ENCODE results near the gene ANKRD6. TPM values are rescaled to one million over a fixed set of nuclear protein-coding genes. Genes with fewer than 3 reads are reported as not detected.

Gene ANKRD6
- total RNA-seq, 5 donors from 2014 or later (not counting 1 experiment from before 2014, with no cell fraction given) = 3.0 to 8.4 (median 5.3) TPM

GRCh38 chr6:89492025-89492640 lies 59.2 kb downstream of the ANKRD6 start:
- Mint-ChIP-seq H3K27me3 (no peaks in the 10 kb centered on the region), H3K4me3 (no peak overlapping the region), H3K9me3 (no peaks in the 10 kb centered on the region), H3K27ac (no peak overlapping the region), H3K4me1 (no peaks in the 10 kb centered on the region), H3K36me3 (no peaks in the 10 kb centered on the region)
- ChIA-PET POLR2A (no interaction called here), CTCF (no interaction called here)
- Histone ChIP-seq H3K27ac (ENCODE audit: low read length) (no peak overlapping the region), H3K9me3 (no peaks in the 10 kb centered on the region), H3K36me3 (ENCODE audit: control insufficient read depth in 2 of 2, extremely low read depth in 1 of 2, insufficient read depth in 1 of 2, low read length in 1 of 2) (no peaks in the 10 kb centered on the region), H3K27me3 (replicated peaks in 1 of 2; ENCODE audit: control insufficient read depth in 2 of 2, extremely low read depth in 1 of 2, insufficient read depth in 2 of 2, low read length in 1 of 2) (peaks cover 0 to 5% of the 10 kb centered on the region in 2 experiments), H3K4me3 (ENCODE audit: control insufficient read depth in 1 of 2, extremely low read depth in 1 of 2, low read length in 1 of 2) (no peak overlapping the region), H3K4me1 (ENCODE audit: control insufficient read depth in 1 of 2, extremely low read depth in 1 of 2, insufficient read depth in 2 of 2, low read length in 2 of 2) (no peaks in the 10 kb centered on the region)
- no peak for DNase-seq
- ATAC-seq (replicated peaks in 1 of 4) = no peak
- WGBS (ENCODE audit: insufficient coverage) = 90% methylated on average over 4 of the region's 7 CpGs

- DNase-seq = peak in 1 of 35 experiments; percentile 2
- Mint-ChIP-seq H3K27ac (no peak overlapping the region), H3K27me3 (no peaks in the 10 kb centered on the region), H3K4me3 (no peak overlapping the region), H3K9me3 (no peaks in the 10 kb centered on the region), H3K4me1 (no peaks in the 10 kb centered on the region), H3K36me3 (peaks cover 5% of the 10 kb centered on the region)
- Histone ChIP-seq H3K9me3 (no peaks in the 10 kb centered on the region), H3K4me1 (ENCODE audit: control insufficient read depth in 1 of 2, extremely low read depth in 1 of 2, insufficient read depth in 2 of 2, low read length in 2 of 2) (no peaks in the 10 kb centered on the region), H3K27me3 (replicated peaks in 1 of 2; ENCODE audit: control insufficient read depth in 2 of 2, extremely low read depth in 1 of 2, insufficient read depth in 2 of 2, low read length in 1 of 2) (peaks cover 0 to 5% of the 10 kb centered on the region in 2 experiments), H3K27ac (ENCODE audit: low read length) (no peak overlapping the region), H3K36me3 (ENCODE audit: control insufficient read depth in 2 of 2, extremely low read depth in 1 of 2, insufficient read depth in 1 of 2, low read length in 1 of 2) (no peaks in the 10 kb centered on the region), H3K4me3 (ENCODE audit: control insufficient read depth in 1 of 2, extremely low read depth in 1 of 2, low read length in 1 of 2) (no peak overlapping the region)
- ATAC-seq (replicated peaks in 1 of 4) = no peak
- ChIA-PET POLR2A (no interaction called here), CTCF (no interaction called here)
- no CpG with 5 or more reads among the region's 3 CpGs for WGBS (ENCODE audit: insufficient coverage)
Measured at GRCh38 chr6:89494131-89494793, 61.3 kb downstream of the ANKRD6 start.

GRCh38 chr6:89495961-89496535 lies 63.1 kb downstream of the ANKRD6 start:
- no peak for ATAC-seq (replicated peaks in 1 of 4)

GRCh38 chr6:89500611-89501010 lies 67.7 kb downstream of the ANKRD6 start:
- no peak overlapping the region for H3K4me3 Mint-ChIP-seq
- no peak overlapping the region for H3K27ac Mint-ChIP-seq
- ChIA-PET CTCF (interaction anchor here in 1 of 2 donors (0.6 kb wide), 1 partner anchor 108 kb away, joined by 3 read pairs; no protein-coding TSS in a partner anchor), POLR2A (interaction anchor here (0.6 kb wide), 2 partner anchors 124 to 832 kb away, joined by 3 read pairs; no protein-coding TSS in a partner anchor)
- WGBS (ENCODE audit: insufficient coverage) = 100% methylated on average over 1 of the region's 3 CpGs
- Histone ChIP-seq H3K27ac (ENCODE audit: low read length) (no peak overlapping the region), H3K9me3 (no peaks in the 10 kb centered on the region), H3K27me3 (replicated peaks in 1 of 2; ENCODE audit: control insufficient read depth in 2 of 2, extremely low read depth in 1 of 2, insufficient read depth in 2 of 2, low read length in 1 of 2) (peaks cover 0 to 5% of the 10 kb centered on the region in 2 experiments), H3K4me3 (ENCODE audit: control insufficient read depth in 1 of 2, extremely low read depth in 1 of 2, low read length in 1 of 2) (no peak overlapping the region), H3K36me3 (ENCODE audit: control insufficient read depth in 2 of 2, extremely low read depth in 1 of 2, insufficient read depth in 1 of 2, low read length in 1 of 2) (no peaks in the 10 kb centered on the region), H3K4me1 (ENCODE audit: control insufficient read depth in 1 of 2, extremely low read depth in 1 of 2, insufficient read depth in 2 of 2, low read length in 2 of 2) (no peaks in the 10 kb centered on the region)
- ATAC-seq (replicated peaks in 1 of 4) (no peak), DNase-seq (no peak)
- no peaks in the 10 kb centered on the region for H3K27me3 Mint-ChIP-seq
- H3K36me3 Mint-ChIP-seq = peaks cover 10% of the 10 kb centered on the region
- H3K4me1 Mint-ChIP-seq = peaks cover 0 to 6% (median 0%) of the 10 kb centered on the region in 3 donors
- no peaks in the 10 kb centered on the region for H3K9me3 Mint-ChIP-seq

More at GRCh38 chr6:89495961-89496535, 63.1 kb downstream of the ANKRD6 start:
- H3K9me3 ChIP-seq = no peaks in the 10 kb centered on the region
- Mint-ChIP-seq H3K4me3 (no peak overlapping the region), H3K4me1 (no peaks in the 10 kb centered on the region), H3K9me3 (no peaks in the 10 kb centered on the region), H3K27ac (no peak overlapping the region), H3K36me3 (peaks cover 10% of the 10 kb centered on the region), H3K27me3 (no peaks in the 10 kb centered on the region)
- CTCF ChIA-PET = no interaction called here
- 30% methylated on average over 3 of the region's 7 CpGs for WGBS (ENCODE audit: insufficient coverage)
- H3K27ac ChIP-seq (ENCODE audit: low read length) = no peak overlapping the region
- no peaks in the 10 kb centered on the region for H3K36me3 ChIP-seq (ENCODE audit: control insufficient read depth in 2 of 2, extremely low read depth in 1 of 2, insufficient read depth in 1 of 2, low read length in 1 of 2)
- no peak for DNase-seq
- peaks cover 0 to 7% of the 10 kb centered on the region in 2 experiments for H3K27me3 ChIP-seq (replicated peaks in 1 of 2; ENCODE audit: control insufficient read depth in 2 of 2, extremely low read depth in 1 of 2, insufficient read depth in 2 of 2, low read length in 1 of 2)
- H3K4me3 ChIP-seq (ENCODE audit: control insufficient read depth in 1 of 2, extremely low read depth in 1 of 2, low read length in 1 of 2) = no peak overlapping the region
- H3K4me1 ChIP-seq (ENCODE audit: control insufficient read depth in 1 of 2, extremely low read depth in 1 of 2, insufficient read depth in 2 of 2, low read length in 2 of 2) = no peaks in the 10 kb centered on the region
- POLR2A ChIA-PET = no interaction called here

- no peak overlapping the region for H3K27ac ChIP-seq (ENCODE audit: low read length)
- H3K36me3 Mint-ChIP-seq = peaks cover 10% of the 10 kb centered on the region
- CTCF ChIA-PET = interaction anchor here in 1 of 2 donors (0.6 kb wide), 1 partner anchor 108 kb away, joined by 3 read pairs; no protein-coding TSS in a partner anchor
- no peaks in the 10 kb centered on the region for H3K4me1 ChIP-seq (ENCODE audit: control insufficient read depth in 1 of 2, extremely low read depth in 1 of 2, insufficient read depth in 2 of 2, low read length in 2 of 2)
- H3K4me1 Mint-ChIP-seq = peaks cover 0 to 6% (median 0%) of the 10 kb centered on the region in 3 donors
- no peaks in the 10 kb centered on the region for H3K36me3 ChIP-seq (ENCODE audit: control insufficient read depth in 2 of 2, extremely low read depth in 1 of 2, insufficient read depth in 1 of 2, low read length in 1 of 2)
- no peak for ATAC-seq (replicated peaks in 1 of 4)
- H3K27me3 Mint-ChIP-seq = no peaks in the 10 kb centered on the region
- H3K9me3 ChIP-seq = no peaks in the 10 kb centered on the region
- no CpG with 5 or more reads among the region's 3 CpGs for WGBS (ENCODE audit: insufficient coverage)
- DNase-seq = no peak
- no peak overlapping the region for H3K4me3 Mint-ChIP-seq
- peaks cover 0 to 4% of the 10 kb centered on the region in 2 experiments for H3K27me3 ChIP-seq (replicated peaks in 1 of 2; ENCODE audit: control insufficient read depth in 2 of 2, extremely low read depth in 1 of 2, insufficient read depth in 2 of 2, low read length in 1 of 2)
- H3K4me3 ChIP-seq (ENCODE audit: control insufficient read depth in 1 of 2, extremely low read depth in 1 of 2, low read length in 1 of 2) = no peak overlapping the region
- no peak overlapping the region for H3K27ac Mint-ChIP-seq
- POLR2A ChIA-PET = interaction anchor here (0.6 kb wide), 2 partner anchors 123 to 832 kb away, joined by 3 read pairs; no protein-coding TSS in a partner anchor
- no peaks in the 10 kb centered on the region for H3K9me3 Mint-ChIP-seq
Measured at GRCh38 chr6:89501222-89501621, 68.3 kb downstream of the ANKRD6 start.

- ChIA-PET CTCF (no interaction called here), POLR2A (no interaction called here)
- Mint-ChIP-seq H3K9me3 (no peaks in the 10 kb centered on the region), H3K27ac (no peak overlapping the region), H3K36me3 (peaks cover 10% of the 10 kb centered on the region), H3K27me3 (no peaks in the 10 kb centered on the region), H3K4me1 (peaks cover 0 to 6% (median 0%) of the 10 kb centered on the region in 3 donors), H3K4me3 (no peak overlapping the region)
- Histone ChIP-seq H3K4me1 (ENCODE audit: control insufficient read depth in 1 of 2, extremely low read depth in 1 of 2, insufficient read depth in 2 of 2, low read length in 2 of 2) (no peaks in the 10 kb centered on the region), H3K27me3 (replicated peaks in 1 of 2; ENCODE audit: control insufficient read depth in 2 of 2, extremely low read depth in 1 of 2, insufficient read depth in 2 of 2, low read length in 1 of 2) (peaks cover 0 to 2% of the 10 kb centered on the region in 2 experiments), H3K9me3 (no peaks in the 10 kb centered on the region), H3K36me3 (ENCODE audit: control insufficient read depth in 2 of 2, extremely low read depth in 1 of 2, insufficient read depth in 1 of 2, low read length in 1 of 2) (no peaks in the 10 kb centered on the region), H3K27ac (ENCODE audit: low read length) (no peak overlapping the region), H3K4me3 (ENCODE audit: control insufficient read depth in 1 of 2, extremely low read depth in 1 of 2, low read length in 1 of 2) (no peak overlapping the region)
- ATAC-seq (replicated peaks in 1 of 4) (no peak), DNase-seq (no peak)
- no CpG with 5 or more reads among the region's 2 CpGs for WGBS (ENCODE audit: insufficient coverage)
Measured at GRCh38 chr6:89501753-89502152, 68.8 kb downstream of the ANKRD6 start.
